Stomach (tissue), 4 donors: ENCODE results near the gene USO1.

Experiments used
- EP300 ChIP-seq: sonication (generic); formaldehyde crosslinking; IDR thresholded peaks from one replicate; pipeline ENCODE4 v1.6.1; 2017; ENCODE audit warnings: antibody characterized with exemption
- POLR2A ChIP-seq, 4 donors: fragments of 450-650 bp; IDR thresholded peaks; one replicate each; pipeline ENCODE4 v1.6.1; 2016; ENCODE audit warnings: antibody characterized with exemption in 4 of 4, control low read depth in 2 of 4, mild to moderate bottlenecking in 1 of 4, moderate library complexity in 1 of 4
- POLR2AphosphoS5 ChIP-seq, 3 donors: sonication (generic); formaldehyde crosslinking; IDR thresholded peaks; one replicate each; pipeline ENCODE4 v1.6.1; 2016; ENCODE audit warnings: antibody characterized with exemption in 3 of 3
- TF ChIP-seq, protein P1 (sequence below), 7 experiments: fragments of 450-650 bp in 4 of 7; fragments of 200-600 bp in 3 of 7; sonication (generic) in 3 of 7; IDR thresholded peaks; one replicate each; pipeline ENCODE4 v1.5.1; 2016 to 2019; ENCODE audit warnings: antibody characterized with exemption in 7 of 7, control low read depth in 2 of 7, mild to moderate bottlenecking in 1 of 7

GRCh38 chr4:75771607-75772006 lies 47.2 kb downstream of the USO1 start:
- no peak for TF ChIP-seq POLR2A (IDR thresholded peaks at IDR 0.05)
- TF ChIP-seq, protein P1, sequence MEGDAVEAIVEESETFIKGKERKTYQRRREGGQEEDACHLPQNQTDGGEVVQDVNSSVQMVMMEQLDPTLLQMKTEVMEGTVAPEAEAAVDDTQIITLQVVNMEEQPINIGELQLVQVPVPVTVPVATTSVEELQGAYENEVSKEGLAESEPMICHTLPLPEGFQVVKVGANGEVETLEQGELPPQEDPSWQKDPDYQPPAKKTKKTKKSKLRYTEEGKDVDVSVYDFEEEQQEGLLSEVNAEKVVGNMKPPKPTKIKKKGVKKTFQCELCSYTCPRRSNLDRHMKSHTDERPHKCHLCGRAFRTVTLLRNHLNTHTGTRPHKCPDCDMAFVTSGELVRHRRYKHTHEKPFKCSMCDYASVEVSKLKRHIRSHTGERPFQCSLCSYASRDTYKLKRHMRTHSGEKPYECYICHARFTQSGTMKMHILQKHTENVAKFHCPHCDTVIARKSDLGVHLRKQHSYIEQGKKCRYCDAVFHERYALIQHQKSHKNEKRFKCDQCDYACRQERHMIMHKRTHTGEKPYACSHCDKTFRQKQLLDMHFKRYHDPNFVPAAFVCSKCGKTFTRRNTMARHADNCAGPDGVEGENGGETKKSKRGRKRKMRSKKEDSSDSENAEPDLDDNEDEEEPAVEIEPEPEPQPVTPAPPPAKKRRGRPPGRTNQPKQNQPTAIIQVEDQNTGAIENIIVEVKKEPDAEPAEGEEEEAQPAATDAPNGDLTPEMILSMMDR (IDR thresholded peaks at IDR 0.05), result no peak
- TF ChIP-seq POLR2AphosphoS5 (IDR thresholded peaks at IDR 0.05), result no peak
- no peak for TF ChIP-seq EP300
